GM19351 (cell line): ENCODE results near the gene PDE3B.
"Not testable (repeated sequence)": the region's sequence is repeated elsewhere in the genome, so short reads cannot be mapped to it uniquely, and the experiment has no call there.

ENCODE experiments used
- ATAC-seq: cut with Tn5 transposase; IDR thresholded peaks from one replicate; pipeline ENCODE4 v1.9.1; 2021; ENCODE audit warnings: mild to moderate bottlenecking, moderate library complexity; ENCODE audit not compliant: unreplicated experiment

Gene PDE3B

GRCh38 chr11:14643697-14644225 lies at the start of gene PDE3B:
TSS of gene PDE3B (plus strand) at chr11:14643804. CDS start at chr11:14644076, 272 bp downstream.
- peak; percentile 74 for ATAC-seq

- ATAC-seq, result not testable (repeated sequence)
These were observed 48.3 kb upstream of the PDE3B start for GRCh38 chr11:14595261-14595660.

- no peak for ATAC-seq
These were observed 35.9 kb upstream of the PDE3B start for GRCh38 chr11:14607713-14608112.

GRCh38 chr11:14609902-14610301 lies 33.7 kb upstream of the PDE3B start:
- no peak for ATAC-seq

GRCh38 chr11:14611939-14612338 lies 31.7 kb upstream of the PDE3B start:
- peak; percentile 71 for ATAC-seq

GRCh38 chr11:14612694-14613093 lies 30.9 kb upstream of the PDE3B start:
- ATAC-seq, result no peak

- ATAC-seq, result no peak
These were observed 29.4 kb upstream of the PDE3B start for GRCh38 chr11:14614091-14614622.

- ATAC-seq, result no peak
These were observed 26.2 kb upstream of the PDE3B start for GRCh38 chr11:14617241-14618027.

- ATAC-seq, result no peak
These were observed 25.5 kb upstream of the PDE3B start for GRCh38 chr11:14618060-14618459.

GRCh38 chr11:14619603-14620531 lies 23.7 kb upstream of the PDE3B start:
- ATAC-seq, result no peak

- no peak for ATAC-seq
These were observed 21.2 kb upstream of the PDE3B start for GRCh38 chr11:14622223-14622954.

GRCh38 chr11:14623036-14623435 lies 20.6 kb upstream of the PDE3B start:
- no peak for ATAC-seq

- peak; percentile 60 for ATAC-seq
These were observed 17.9 kb upstream of the PDE3B start for GRCh38 chr11:14625586-14626205.

- ATAC-seq, result no peak
These were observed 17.0 kb upstream of the PDE3B start for GRCh38 chr11:14626650-14627049.

GRCh38 chr11:14633506-14634224 lies 9.9 kb upstream of the PDE3B start:
- not testable (repeated sequence) for ATAC-seq

GRCh38 chr11:14634813-14635212 lies 8.8 kb upstream of the PDE3B start:
- no peak for ATAC-seq

- ATAC-seq, result no peak
These were observed 8.1 kb upstream of the PDE3B start for GRCh38 chr11:14635546-14635945.

GRCh38 chr11:14636119-14636518 lies 7.5 kb upstream of the PDE3B start:
- peak; percentile 79 for ATAC-seq

- ATAC-seq, result no peak
These were observed 5.7 kb upstream of the PDE3B start for GRCh38 chr11:14637868-14638409.
